GM12892 (cell line): ENCODE data around the gene AKAP13.

ENCODE experiments used
- DNase-seq: peaks from one replicate; pipeline ENCODE4 v3.0.0; 2011; ENCODE audit not compliant: insufficient read length
- FAIRE-seq: peaks from 2 replicates; lab custom pipeline; 2011; peaks lifted over from hg19 to GRCh38; lab: Jason Lieb, UNC
- POLR2A ChIP-seq: IDR thresholded peaks from 2 replicates; pipeline ENCODE4 v1.6.1; 2011; ENCODE audit warnings: low read depth, low read length, control low read depth
- POLR2AphosphoS5 ChIP-seq: IDR thresholded peaks from 2 replicates; pipeline ENCODE4 v1.6.1; 2011; ENCODE audit warnings: low read depth, low read length, control low read depth
- TAF1 ChIP-seq: IDR thresholded peaks from 2 replicates; pipeline ENCODE4 v1.6.1; 2011; ENCODE audit warnings: low read depth, mild to moderate bottlenecking, control low read depth, low read length, borderline replicate concordance

AKAP13 gene

DNA sequence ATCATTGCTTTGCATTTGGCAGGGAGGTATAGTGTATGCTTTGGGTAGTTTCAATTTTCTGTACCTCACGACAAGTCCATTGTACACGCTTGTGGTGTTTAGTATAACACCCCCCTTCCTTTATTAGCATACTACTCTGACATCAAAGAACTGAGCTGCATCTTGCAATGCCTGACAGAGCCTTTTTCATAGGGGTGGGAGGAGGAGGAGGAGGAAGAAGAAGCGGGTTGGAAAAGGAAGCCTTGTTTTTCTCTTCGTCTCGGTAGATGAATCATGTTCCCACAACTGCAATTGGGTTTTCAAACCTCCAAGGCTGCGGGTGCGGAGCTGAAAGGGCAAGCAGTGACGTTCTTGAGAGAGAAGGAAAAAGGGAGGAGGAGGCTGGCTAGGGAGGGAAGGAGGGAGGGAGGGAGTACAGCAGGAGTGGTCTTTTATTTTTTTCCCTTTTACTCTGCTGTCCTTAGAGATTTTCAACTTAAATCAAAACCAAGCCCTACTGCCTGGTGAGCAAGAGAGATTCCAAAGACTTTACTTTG is 238.6 kb downstream of the AKAP13 start:
- no peak for FAIRE-seq
- TF ChIP-seq TAF1 (no peak), POLR2A (no peak), POLR2AphosphoS5 (no peak)
- DNase-seq = no peak

DNA sequence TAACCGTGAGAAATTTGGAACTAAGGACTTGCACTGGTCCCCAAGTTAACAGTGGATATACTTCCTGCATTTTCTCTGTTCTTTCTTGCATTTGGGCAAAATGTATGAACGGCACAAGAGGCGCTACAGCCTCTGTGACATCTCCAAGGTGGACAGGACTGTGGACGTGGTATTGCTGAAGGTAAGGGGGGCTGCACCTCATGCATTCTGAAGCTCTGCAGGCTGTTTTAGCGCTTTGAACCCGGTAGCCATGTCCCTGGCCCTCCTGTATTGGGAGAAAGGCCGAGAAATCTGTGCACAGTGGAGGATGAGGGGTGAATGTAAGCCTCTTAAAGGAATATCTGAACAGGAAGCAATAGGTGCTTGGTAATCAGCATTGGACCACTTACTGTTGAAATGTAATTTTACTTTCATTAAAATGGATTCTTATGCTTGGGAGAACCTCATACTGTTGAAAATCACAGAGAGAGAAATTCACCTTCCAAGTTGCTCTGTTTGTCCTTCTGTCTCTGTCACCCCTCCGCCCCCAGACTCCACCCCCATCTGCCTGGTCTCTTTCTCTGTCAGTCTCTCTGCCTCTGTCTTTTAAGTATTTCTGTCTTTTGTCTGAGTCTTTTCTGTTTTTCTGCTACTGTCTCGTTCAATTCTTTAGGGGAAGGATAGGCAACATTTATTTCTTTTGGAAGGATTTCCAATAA is 239.7 kb downstream of the AKAP13 start:
- DNase-seq (no peak), FAIRE-seq (no peak)
- TF ChIP-seq TAF1 (no peak), POLR2A (no peak), POLR2AphosphoS5 (no peak)

- no peak for FAIRE-seq
- DNase-seq = no peak
- TF ChIP-seq POLR2AphosphoS5 (no peak), POLR2A (no peak), TAF1 (no peak)
Measured at GRCh38 chr15:85620690-85621049, 240.3 kb downstream of the AKAP13 start.

- no peak for FAIRE-seq
- no peak for DNase-seq
- TF ChIP-seq POLR2A (no peak), POLR2AphosphoS5 (no peak), TAF1 (no peak)
Measured at GRCh38 chr15:85621094-85621493, 240.7 kb downstream of the AKAP13 start.

DNA sequence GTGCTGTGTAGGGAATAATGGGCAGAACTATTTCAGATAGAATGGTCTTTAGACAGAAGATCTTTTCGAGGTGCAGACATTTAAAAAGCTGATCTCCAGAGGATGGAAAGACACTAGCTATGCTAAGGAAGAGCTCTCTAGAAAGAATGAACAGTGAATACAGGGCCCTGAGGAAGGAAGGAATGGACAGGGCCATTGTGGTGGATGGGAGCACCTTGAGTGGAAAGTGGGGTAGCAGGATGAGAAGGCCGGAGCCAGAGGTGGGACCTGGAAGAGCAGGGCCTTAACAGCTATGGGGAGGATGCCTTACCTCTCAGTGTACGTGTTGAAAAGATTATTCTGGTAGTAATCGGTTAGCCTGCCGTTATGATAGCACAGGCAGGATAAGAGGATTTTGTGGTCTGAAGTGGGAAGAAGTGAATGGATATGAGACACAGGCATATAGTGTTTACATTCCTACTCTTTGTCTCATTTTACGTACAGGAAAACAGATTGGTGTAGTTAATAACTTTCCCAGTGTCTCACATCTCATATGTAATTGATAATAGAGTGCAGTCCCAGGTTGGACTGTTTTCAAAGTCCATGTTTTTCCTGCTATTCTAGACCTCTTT is 241.9 kb downstream of the AKAP13 start:
- DNase-seq (no peak), FAIRE-seq (no peak)
- TF ChIP-seq POLR2A = no peak
- TF ChIP-seq TAF1 = no peak
- TF ChIP-seq POLR2AphosphoS5 = no peak

DNA sequence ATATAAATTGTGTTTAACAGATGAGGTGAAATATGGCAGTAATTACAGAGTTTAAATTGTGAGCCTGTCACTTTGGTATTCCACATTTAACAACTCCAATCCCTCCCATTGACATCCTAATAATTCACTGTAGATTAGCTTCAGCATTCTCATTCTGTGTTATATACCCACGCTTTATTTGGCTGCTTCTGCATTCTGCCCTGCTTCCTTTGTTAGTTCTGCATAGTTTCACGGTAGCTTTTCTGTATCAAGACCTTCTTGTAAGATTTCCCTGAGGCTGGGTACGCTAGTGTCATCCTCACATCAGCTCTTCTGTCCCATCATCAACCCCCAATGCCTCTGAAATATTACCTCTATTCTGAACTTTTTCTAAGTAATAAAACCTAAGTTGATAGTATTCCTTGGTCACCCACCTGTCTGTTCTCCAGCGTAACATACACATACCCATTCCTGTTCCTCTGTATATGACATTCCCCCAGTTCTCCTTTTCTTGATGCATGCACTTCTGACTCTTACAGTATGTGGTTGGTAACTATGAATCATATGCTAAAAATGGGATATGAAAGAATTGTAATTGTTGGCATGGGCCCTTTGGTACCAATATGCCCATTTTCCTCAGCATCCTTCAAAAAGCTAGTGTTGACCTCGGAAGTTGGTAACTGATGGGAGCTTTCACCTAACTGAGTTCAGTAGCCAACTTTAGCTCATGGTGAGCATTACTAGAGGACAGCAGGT is 243.1 kb downstream of the AKAP13 start:
- DNase-seq (no peak), FAIRE-seq (no peak)
- TF ChIP-seq POLR2AphosphoS5 (no peak), TAF1 (no peak), POLR2A (no peak)

GRCh38 chr15:85624291-85624801 is 243.9 kb downstream of the AKAP13 start:
- DNase-seq (no peak), FAIRE-seq (no peak)
- TF ChIP-seq POLR2AphosphoS5 (no peak), TAF1 (no peak), POLR2A (no peak)

DNA sequence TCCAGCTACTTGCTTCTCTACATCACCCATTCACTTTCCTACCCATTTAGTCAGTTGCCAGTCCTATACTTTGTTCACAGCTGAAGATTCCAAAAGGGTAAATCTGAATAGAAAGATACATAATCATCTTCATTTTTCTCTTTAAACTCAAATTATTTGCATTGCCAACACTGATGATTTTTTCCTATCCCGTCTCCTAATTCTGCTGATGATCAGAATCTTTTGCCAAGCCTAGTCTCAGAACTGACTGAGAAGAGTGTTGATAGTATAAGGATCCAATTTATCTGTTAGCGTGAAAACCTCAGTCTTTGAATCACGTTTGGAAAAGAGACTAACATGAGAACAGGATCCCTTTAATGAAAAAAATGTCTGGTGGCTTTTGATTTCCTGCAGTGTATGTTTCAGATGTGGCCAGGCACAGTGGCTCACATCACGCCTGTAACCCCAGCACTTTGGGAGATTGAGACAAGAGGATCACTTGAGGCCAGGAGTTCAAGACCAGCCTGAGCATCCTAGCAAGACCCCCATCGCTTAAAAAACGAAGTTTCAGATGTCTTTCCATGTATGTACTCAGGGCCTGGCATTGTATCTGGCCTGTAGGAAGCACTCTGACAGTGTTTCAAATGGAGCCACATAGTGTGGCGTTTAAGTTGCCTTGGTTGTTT is 244.9 kb downstream of the AKAP13 start:
- DNase-seq (no peak), FAIRE-seq (no peak)
- no peak for TF ChIP-seq POLR2A

GRCh38 chr15:85625856-85626255 is 245.5 kb downstream of the AKAP13 start:
- no peak for TF ChIP-seq POLR2A
- no peak for TF ChIP-seq POLR2AphosphoS5
- TF ChIP-seq TAF1 = no peak
- DNase-seq = no peak
- no peak for FAIRE-seq

- FAIRE-seq = no peak
- no peak for DNase-seq
Measured at GRCh38 chr15:85627213-85627935, 247.0 kb downstream of the AKAP13 start.

More at GRCh38 chr15:85627213-85627935, 247.0 kb downstream of the AKAP13 start:
- no peak for TF ChIP-seq TAF1
- TF ChIP-seq POLR2A = no peak
- no peak for TF ChIP-seq POLR2AphosphoS5
